GM18499 (cell line): ENCODE data around the gene TRAT1.

Experiments used
- ATAC-seq: cut with Tn5 transposase; IDR thresholded peaks from one replicate; pipeline ENCODE4 v1.9.1; 2021; ENCODE audit warnings: moderate number of reproducible peaks; ENCODE audit not compliant: insufficient read depth, unreplicated experiment

The TRAT1 gene

GRCh38 chr3:108849075-108849474 lies 26.5 kb downstream of the TRAT1 start:
- ATAC-seq = no peak

- no peak for ATAC-seq
Measured at GRCh38 chr3:108861401-108861800, 38.8 kb downstream of the TRAT1 start.

- peak; percentile 75 for ATAC-seq
Measured at GRCh38 chr3:108862865-108863798, 40.5 kb downstream of the TRAT1 start.

- no peak for ATAC-seq
Measured at GRCh38 chr3:108863799-108864135, 41.2 kb downstream of the TRAT1 start.

DNA sequence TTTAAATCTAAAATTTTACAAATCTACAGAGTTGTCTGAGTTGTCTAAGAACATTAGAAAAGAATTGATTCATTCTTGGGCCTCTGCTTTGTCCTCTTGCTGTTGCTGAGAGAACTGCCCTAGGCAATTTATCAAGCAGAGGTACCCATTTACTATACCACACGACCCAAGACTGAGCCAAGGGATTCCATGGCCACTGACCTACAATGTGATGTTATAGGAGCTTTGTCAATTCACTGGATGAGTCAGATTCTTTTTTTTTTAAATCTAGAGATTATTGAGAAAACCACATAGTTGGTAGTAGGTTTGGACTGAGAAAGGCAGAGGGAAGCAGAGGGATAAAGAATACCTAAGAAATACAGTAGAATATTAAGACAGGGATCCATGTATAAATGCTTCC lies 55.3 kb downstream of the TRAT1 start:
- ATAC-seq = no peak

DNA sequence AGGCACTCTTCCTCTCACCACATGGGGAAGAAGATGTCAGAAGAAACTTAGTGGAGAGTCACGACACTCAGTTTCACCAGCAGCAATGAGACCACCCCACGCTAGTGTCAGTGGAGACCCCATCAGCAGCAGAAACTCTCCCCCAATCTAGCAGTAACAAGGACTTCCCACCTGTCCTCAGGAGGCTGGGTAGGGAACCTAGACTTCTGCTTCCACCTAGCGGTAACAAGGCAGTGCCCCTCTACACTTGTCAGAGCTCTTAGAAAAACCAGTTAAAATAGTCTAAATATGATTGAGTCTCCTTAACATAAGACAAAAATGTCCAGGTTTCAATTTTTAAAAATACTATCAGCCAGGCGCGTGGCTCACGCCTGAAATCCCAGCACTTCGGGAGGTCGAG lies 57.3 kb downstream of the TRAT1 start:
- ATAC-seq = no peak

DNA sequence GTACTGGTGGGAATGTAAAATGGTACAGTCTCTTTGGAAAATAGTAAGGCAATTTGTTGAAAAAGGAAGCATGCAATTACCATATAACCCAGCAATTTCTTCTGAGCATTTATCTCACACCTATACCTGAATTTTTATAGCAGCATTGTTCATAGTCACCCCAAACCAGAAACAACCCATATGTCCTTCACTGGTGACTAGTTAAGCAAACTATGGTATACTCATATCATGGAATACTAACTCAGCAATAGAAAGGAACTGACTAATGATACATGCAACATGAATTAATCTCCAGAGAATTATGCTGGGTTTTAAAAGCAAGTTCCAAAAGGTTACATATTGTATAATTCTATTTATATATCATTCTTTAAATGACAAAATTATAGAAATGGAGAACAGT lies 60.2 kb downstream of the TRAT1 start:
- ATAC-seq = no peak

DNA sequence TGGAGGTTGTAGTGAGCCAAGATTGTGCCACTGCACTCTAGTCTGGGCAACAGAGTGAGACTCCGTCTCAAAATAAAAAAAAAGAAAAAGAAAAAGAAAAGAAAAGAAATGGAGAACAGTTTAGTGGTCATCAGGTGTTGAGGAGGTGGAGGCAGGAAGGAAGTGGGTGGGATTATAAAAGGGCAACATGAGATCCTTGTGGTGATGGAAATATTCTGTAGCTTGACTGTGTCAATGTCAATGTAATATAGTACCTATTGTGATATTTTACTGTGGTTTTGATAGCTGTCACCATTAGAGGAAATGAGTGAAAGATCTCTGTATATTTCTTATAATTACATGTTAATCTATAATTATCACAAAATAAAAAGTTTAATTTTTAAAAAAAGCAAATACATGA lies 60.8 kb downstream of the TRAT1 start:
- ATAC-seq = no peak

GRCh38 chr3:108887121-108887520 lies 64.5 kb downstream of the TRAT1 start:
- no peak for ATAC-seq

DNA sequence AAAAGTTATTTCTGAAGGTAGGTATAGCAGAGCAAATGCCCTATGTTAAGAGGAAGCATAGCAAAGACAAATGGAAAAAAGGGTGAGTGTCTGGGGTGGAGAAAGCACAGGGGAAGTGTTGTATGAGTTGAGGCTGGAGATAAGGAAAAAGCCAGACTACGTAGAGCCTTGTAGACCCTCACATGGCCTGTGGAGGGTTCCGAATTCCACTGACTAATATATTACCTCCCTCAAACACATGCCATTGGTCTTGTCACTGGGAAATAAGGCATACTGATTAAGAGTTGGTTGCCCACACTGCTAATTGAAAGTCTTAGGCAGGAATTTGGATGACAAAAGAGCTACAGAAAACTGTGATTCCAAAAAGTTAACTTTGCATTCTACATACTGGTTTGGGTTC lies 65.2 kb downstream of the TRAT1 start:
- no peak for ATAC-seq

DNA sequence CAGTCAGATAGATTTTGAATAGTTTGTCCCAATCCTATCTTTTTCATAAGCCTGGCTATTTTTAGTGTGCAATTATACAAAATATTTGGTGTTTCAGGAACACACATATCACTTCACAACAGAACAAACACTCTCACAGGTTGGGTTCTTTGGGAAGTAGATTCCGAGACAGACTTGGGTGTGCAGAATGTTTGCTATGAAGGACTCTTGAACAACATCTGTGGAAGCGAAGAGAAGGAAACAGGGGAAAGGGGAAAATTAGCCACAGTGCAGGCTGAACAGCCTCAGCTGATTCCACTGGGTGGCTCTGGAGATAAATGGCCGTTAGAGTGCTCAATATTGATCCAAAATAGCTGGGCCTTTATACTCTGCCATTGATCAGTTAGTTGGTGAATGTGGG lies 69.2 kb downstream of the TRAT1 start:
- ATAC-seq = no peak

- ATAC-seq = no peak
Measured at GRCh38 chr3:108894981-108895380, 72.4 kb downstream of the TRAT1 start.

DNA sequence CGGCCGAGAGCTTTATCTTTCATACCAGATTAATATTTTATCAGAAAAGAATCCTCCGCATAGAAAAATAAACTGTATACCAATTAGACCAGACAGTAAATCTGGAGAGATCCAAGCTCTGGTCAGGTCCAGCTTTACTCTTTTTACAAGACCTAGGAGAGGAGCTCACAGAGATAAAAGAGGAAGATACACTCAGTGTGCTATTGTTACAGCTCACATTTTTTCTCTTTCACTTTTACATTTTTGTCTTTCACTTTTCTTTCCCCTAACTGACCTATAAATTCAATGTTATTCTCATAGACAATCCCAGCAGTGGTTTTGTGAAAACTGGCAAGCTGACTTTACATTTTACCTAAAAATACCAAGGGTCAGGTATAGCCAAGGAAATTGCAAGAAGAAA lies 75.3 kb downstream of the TRAT1 start:
- peak; percentile 77 for ATAC-seq

DNA sequence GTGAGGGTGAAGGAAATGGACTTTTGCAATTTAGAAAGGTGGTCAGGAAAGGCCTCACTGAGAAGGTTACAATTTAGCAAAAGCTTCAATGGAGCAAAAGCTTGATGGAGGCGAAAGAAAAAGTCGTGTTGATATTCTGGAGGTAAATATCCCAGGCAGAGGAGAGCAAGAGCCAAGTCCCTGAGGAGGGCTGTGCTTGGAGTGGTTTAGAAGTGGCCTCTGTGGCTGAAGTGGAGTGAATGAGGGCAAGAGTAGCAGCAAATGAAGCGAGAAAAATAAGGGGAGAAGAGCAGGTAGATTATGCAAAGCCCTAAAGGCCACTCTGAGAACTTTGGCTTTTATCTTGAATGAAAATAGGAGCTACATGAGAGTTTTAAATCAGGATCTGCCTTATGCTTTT lies 76.9 kb downstream of the TRAT1 start:
- ATAC-seq = no peak
